Iris pigment epithelial cell (primary cell): ENCODE measurements around the gene VCX2.
"Not testable (repeated sequence)": the region's sequence is repeated elsewhere in the genome, so short reads cannot be mapped to it uniquely, and the experiment has no call there.

ENCODE experiments used
- DNase-seq: peaks from one replicate; pipeline ENCODE4 v3.0.0-alpha.2; 2011; ENCODE audit warnings: low read depth

VCX2 gene

DNA sequence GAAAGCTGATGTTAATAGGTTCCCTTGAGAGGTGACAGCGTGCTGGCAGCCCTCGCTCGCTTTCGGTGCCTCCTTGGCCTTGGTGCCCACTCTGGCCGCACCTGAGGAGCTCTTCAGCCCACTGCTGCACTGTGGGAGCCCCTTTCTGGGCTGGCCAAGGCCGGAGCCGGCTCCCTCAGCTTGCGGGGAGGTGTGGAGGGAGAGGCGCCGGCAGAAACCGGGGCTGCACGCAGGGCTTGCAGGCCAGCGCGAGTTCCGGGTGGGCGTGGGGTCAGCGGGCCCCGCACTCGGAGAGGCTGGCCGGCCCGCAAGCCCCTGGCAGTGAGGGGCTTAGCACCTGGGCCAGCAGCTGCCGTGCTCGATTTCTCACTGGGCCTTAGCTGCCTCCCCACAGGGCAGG lies 49.7 kb downstream of the VCX2 start:
- not testable (repeated sequence) for DNase-seq
